Peyer's patch (tissue), 4 donors: Measurements from ENCODE around the gene C1QTNF7.

ENCODE experiments used
- CTCF ChIP-seq, 6 experiments: fragments of 450-650 bp in 4 of 6; fragments of 200-600 bp in 2 of 6; sonication (generic) in 1 of 6; IDR thresholded peaks; one replicate each; pipeline ENCODE4 v1.5.1; 2017 to 2019; ENCODE audit warnings: antibody characterized with exemption in 6 of 6, mild to moderate bottlenecking in 3 of 6, moderate library complexity in 1 of 6
- POLR2A ChIP-seq, 2 donors: fragments of 450-650 bp; IDR thresholded peaks; one replicate each; pipeline ENCODE4 v1.5.1; 2017; ENCODE audit warnings: antibody characterized with exemption in 2 of 2, mild to moderate bottlenecking in 2 of 2, moderate library complexity in 2 of 2

- TF ChIP-seq CTCF (IDR thresholded peaks at IDR 0.05) (no peak), POLR2A (IDR thresholded peaks at IDR 0.05) (no peak)
These were observed 45.1 kb upstream of the C1QTNF7 start for GRCh38 chr4:15382669-15383273.
